ENCODE measurements around the gene ANGPTL2.
A peak's percentile ranks its signal among the peaks of the same experiment; 100 is the strongest.
"Not testable (repeated sequence)": the region's sequence is repeated elsewhere in the genome, so short reads cannot be mapped to it uniquely, and the experiment has no call there.

ANGPTL2 gene

DNA sequence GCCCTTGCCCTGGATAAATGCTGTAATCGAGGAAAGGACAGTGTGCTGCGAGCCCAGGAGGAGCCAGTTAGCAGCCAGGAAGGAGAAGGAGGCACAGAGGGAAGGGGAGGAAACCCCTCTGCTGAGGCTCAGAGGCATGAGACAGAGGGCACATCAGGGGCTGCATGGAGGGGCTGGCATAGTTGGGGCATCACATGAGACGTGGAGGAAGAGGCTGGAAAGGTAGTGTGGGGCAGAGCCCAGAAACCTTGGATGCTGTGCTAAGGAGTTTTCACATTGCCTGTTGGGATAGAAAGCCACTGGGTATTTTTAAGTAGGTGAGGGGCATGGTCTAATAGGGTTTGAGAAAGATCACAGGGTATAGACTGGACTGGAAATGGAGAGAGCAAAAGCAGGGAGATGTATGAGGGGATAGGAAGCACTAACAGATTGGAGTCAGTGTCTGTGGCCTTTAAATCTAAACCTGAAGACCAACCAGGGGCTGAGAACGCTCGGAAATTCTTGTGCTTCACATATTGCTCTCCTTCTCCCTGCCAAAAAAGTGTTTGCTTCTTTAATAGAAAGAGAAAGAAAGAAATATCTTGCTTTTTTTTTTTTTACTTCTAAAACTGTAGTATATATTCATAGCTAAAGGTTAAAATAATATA, 33.0 kb upstream of the ANGPTL2 start:
- no peak for DNase-seq (ENCODE audit: low read depth)

DNA sequence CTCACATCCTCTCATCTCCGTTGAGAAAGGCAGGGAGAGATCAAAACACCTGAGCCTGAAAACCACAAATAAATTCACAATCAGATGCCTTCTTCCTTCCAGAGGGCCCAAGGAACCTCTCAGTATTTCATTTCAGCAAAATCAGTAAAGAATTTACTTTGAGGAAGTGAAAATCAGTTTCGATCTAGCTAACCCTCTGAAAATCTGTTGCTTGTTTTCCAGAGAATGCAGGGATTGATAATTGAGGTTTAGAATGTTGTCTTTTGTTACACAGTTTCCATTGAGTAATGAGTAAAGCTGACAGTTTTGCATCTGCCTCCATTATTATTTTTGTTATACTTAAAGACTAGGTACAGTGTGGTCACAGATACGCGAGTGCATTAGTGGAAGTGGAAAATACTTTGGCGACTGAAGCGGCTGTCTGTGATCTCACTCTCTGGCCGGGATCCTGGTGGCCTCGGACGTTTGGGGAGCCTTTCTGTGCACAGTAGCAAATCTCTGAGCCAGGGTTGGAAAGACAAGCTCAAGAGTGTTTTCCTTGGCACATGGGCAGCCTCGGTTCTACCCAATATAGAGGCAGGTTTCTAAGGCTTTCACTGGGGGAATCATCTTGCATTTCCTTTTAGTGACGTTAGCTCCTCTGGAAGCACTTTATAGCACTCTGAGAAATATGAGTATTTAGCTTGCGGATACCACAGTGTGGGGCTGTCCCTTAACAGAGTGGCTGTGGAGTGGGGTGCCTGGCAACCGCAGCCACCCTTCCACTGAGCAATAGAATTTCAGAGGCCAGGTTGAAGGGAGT, 32.2 kb upstream of the ANGPTL2 start:
- peak; percentile 99 for DNase-seq (ENCODE audit: low read depth)

- no peak for DNase-seq (ENCODE audit: low read depth)
These were observed 31.6 kb upstream of the ANGPTL2 start for GRCh38 chr9:127154003-127154389.

GRCh38 chr9:127153501-127153900, 31.1 kb upstream of the ANGPTL2 start:
- DNase-seq (ENCODE audit: low read depth), result no peak

DNA sequence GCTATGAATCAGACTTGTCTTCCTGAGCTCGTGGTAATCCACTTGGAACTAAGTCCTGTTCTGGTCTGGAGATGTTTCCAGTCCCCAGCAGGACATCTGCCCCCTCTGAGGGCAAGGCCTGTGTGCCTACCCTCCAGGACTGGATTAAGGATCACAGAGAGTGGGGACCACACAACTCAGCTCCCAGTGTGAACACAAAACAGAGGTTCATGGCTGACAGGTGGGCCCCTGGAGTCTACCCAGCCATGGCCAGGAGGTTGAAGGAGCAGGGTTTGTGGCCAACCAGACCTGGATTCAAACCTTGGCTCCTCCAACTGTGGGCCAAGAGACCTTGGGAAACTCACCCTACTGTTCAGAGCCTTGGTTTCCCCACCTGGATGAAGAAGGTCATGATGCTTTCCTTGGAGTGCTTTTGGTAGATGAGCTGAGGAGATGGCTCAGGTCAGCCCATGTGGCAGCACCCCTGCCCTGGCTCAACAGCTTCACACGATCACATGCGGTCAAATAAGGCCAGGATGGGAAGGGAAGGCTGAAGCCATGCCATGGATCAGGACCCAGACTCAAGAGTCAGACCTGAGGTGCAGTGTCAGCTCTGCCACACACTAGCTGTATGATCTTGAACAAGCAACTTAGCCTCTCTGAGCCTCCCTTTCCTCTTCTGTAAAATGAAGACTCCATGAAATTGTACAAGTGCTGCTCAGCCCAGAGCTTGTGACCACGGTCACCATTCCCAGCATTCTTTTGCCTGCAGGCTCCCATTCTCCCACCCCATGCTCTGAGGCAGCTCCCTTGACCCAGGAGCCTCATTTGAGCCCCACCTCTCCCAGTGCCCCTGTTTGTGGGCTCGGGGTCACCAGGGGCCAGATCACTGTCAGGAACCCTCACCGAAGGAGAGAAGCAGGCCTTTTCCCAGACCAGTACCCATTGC, 27.3 kb upstream of the ANGPTL2 start:
- no peak for DNase-seq (ENCODE audit: low read depth)

DNA sequence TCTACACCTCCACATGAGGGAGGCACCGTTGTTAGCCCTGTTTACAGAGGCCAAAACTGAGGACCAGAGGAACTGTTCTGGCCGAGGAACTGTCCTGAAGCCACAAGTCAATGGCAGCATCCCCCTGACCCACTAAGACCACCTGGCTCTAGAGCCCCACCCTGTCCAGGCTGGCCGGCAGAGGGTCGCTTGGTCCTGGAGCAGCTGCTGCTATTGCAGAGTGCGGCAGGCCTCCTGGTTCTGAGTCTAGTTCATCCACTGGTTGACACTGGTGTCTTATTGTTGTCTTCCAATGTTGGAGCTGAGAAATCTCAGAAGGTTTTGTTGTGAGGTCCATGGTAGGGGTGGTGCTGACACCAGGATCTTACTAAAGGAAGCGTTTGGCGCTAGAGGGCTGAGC, 26.6 kb upstream of the ANGPTL2 start:
- no peak for DNase-seq (ENCODE audit: low read depth)

GRCh38 chr9:127148014-127148413, 25.6 kb upstream of the ANGPTL2 start:
- DNase-seq (ENCODE audit: low read depth), result no peak

- DNase-seq (ENCODE audit: low read depth), result no peak
These were observed 24.8 kb upstream of the ANGPTL2 start for GRCh38 chr9:127147251-127147650.

DNA sequence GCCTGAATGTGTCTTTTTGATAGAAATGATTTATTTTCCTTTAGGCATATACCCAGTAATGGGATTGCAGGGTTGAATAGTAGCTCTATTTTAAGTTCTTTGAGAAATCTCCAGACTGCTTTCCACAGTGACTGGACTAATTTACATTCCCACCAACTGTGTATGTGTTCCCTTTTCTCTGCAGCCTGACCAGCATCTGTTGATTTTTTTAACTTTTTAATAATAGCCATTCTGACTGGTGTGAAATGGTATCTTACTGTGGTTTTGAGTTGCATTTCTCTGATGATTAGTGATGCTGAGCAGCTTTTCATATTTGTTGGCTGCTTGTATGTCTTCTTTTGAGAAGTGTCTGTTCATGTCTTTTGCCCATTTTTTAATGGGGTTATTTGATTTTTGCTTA, 24.4 kb upstream of the ANGPTL2 start:
- not testable (repeated sequence) for DNase-seq (ENCODE audit: low read depth)

GRCh38 chr9:127144670-127145445, 22.4 kb upstream of the ANGPTL2 start:
- DNase-seq (ENCODE audit: low read depth), result no peak

- DNase-seq (ENCODE audit: low read depth), result no peak
These were observed 21.6 kb upstream of the ANGPTL2 start for GRCh38 chr9:127143920-127144465.

DNA sequence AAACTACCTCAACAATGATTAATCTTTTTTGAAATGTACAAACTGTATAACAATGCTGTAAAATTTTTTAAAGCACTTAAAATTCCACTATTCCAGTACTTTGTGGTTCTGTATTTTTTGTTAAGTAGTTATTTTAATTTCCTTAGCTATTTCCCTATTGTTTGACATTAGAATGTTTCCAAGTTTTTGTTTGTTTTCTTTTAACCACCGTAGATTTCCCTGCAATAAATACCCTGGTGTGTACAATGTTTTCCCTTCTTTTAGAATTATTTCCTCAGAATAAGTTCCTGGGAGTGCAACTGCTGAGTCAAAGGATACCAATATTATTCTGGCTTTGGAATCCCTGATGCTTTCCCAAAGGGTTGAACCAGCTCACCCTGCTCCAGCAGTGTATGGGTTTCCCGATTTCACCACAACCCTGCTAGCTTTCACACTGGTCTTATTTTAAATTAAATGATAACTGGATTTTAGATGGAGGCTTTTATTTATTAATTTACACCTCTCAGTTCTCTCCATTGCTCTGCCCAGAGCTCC, 20.6 kb upstream of the ANGPTL2 start:
- no peak for DNase-seq (ENCODE audit: low read depth)

DNA sequence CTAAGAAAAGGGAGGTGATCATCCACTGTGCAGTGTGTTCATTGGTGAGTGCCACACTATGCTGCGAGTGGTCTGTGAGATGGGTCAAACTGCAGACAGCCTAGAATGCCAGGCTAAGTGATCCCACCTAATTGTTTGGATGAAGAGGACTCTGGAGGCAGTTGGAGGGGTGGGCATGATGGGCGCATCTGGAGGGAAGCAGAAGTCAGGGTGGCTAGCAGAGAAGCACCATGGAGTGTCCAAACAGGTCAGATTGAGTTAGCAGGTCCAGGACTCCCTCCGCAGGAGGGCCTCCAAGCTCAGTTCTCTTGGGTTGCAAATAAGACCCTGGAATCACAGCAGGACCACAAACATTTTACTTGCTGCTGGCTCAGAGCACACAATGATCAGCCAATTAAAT, 19.9 kb upstream of the ANGPTL2 start:
- no peak for DNase-seq (ENCODE audit: low read depth)

DNA sequence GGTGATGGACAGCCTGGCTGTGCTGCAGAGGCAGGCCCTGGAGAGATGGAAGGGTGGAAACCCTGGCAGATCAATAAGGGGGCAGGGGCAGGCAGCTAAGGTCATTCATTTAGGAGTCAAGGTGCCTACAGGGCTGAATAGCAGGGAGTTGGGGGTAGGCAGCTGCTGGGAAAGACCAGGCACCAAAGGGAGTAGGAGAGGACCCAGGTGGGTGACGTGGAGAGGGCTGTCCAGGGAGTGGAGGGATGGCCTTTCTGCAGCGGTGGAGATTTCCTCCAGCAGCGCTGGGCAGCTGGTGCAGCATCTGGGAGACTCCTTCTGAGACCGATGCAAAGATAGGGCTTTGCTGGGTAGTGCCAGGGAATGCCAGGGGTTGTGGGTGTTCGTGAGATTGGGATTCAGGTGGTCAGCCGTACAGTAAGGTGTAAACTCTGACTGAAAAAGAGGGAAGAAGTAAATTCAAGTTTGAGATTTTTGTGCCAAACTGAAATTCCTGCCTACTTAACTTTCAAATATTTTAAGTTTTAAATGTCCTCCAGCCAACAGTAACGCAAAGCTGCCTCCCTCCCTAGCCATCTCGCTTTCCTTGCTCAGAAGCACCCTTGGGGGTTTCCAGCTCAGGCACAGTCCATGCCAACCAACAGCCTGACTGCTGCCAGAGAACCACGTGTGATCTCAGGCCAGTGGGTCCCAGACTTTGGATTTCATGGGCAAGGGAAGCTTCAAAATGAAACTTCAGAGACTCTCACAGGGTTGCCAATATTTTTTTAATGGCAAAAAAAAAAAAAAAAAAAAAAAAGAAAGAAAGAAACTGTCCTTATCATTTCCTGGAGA, 18.6 kb upstream of the ANGPTL2 start:
- DNase-seq (ENCODE audit: low read depth), result no peak

DNA sequence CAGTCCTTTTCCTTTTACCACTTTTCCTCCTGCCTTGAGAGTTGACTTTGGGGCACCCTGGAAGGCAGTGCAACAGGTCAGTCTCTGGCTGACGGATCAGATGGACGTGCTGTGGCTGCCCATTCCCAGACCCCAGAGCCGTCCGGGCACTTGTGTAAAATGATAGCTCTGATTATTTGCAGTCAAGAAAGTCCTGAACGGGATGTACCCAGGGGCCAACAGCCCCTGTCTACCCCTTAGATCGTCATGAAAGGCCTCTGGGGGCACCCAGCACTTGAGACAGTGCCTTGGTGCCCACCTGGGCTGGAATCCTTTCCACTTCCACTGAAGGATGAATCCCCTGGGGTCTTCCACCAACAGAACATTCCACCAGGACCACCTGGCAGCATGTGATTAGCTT, 17.7 kb upstream of the ANGPTL2 start:
- DNase-seq (ENCODE audit: low read depth), result no peak

- no peak for DNase-seq (ENCODE audit: low read depth)
These were observed 17.3 kb upstream of the ANGPTL2 start for GRCh38 chr9:127139775-127140174.

- no peak for DNase-seq (ENCODE audit: low read depth)
These were observed 16.8 kb upstream of the ANGPTL2 start for GRCh38 chr9:127139071-127139731.

DNA sequence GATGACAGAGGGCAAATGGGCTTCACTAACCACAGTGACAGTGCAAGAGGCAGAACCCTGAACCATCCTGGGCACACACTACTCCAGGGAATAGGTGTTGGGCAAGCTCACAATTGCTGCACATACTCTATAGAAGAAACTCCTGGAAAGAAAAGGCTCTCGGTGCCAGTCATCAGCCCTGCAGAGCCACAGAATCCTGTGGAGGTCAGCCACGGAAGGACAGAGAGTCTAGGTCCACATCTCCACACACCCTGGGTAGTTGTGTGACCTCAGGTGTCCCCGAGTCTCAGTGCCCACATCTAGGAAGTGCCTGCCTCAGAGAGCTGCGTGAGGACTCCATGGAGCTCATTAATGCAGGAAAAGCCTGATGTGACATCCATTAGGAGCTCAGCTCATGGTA, 16.0 kb upstream of the ANGPTL2 start:
- no peak for DNase-seq (ENCODE audit: low read depth)

DNA sequence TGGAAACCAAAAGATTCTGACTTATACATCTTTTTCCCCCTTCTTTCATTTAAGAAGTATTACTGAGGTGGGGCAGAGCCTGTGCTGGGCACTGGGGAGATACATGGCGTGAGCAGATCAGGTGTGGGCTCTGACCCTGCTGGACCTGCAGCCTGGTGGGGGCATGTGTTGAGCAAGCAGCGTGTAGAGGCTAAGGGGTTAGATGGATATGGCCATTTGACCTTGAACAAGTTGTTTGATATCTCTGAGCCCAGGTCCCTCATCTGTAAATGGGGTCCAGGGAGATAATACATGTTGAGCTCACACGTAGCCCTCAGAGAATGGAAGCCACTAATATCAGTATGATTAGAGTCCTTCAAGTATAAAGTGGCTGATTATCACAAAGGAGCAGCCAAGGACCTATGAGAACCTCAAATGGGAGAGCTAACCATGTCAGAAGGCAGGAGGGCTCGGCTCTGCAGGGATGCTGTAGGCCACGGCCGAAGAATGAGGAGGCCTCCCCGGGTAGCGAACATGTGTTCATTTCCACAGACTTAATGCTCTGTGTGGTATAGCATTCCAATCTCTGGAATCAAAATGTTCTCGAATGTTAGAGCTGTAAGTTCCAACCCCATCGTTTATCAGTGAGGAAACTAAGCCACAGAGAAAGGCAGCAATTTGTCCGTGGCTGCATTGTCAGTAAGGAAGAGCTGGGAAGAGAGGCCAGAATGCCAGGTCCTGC, 15.4 kb upstream of the ANGPTL2 start:
- DNase-seq (ENCODE audit: low read depth), result no peak

Measured in stromal cell of bone marrow (primary cell).